Measurements from ENCODE around the gene LSM4. TPM values are rescaled to one million over a fixed set of nuclear protein-coding genes. Genes with fewer than 3 reads are reported as not detected.

LSM4 gene
- total RNA-seq, 1 donor from 2014 or later = 440 TPM

DNA sequence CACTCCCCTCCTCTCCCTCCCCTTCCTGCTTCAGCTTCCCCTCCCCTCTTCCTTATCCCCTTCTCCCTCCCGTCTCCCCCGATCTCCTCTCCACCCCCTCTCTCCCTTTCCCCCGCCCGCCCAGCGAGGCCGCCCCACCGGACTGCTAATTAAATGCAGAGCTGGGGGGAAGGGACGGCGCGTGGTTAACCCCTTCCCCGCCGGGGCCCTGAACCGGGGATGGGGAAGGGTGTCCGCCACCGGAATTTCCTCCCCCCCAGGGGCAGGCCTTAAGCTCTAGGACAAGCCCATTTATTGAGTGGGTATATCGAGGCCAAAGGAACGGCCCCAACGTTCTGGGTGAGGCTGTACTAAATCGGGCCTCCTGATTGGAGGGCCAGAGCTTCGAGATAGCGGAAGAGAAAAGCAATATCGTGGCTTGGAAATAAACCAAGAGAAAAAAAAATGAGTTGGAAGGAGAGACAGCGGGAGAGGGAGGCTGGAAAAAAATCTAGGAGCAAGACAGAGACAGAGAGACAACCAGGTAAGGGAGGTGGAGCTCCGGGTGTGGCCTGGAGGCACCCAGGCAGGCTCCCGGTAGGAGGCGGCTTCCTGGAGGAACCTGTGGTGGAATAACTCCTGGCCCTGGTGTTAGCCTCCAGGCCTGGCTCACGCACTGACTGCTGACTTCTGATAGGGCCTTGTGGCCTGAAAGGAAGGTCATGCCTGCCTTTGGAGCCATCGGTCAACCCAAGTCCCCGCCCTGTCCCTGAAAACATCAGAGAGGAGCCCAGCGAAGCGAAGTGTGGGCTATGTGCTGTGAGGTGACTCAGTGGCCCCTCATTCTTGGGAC, 29.9 kb downstream of the LSM4 start:
- Histone ChIP-seq H3K36me3 (no peaks in the 10 kb centered on the region), H3K4me3 (peak overlapping the region; percentile 55), H4K20me1 (ENCODE audit: low read depth) (no peaks in the 10 kb centered on the region), H3K4me1 (peaks cover 21% of the 10 kb centered on the region), H3K9ac (no peak overlapping the region), H3K9me3 (ENCODE audit: low read depth) (no peaks in the 10 kb centered on the region), H3K27me3 (no peaks in the 10 kb centered on the region), H3F3A (ENCODE audit: low read depth) (peaks cover 60% of the 10 kb centered on the region), H2AFZ (replicated peaks) (peak overlapping the region; percentile 21), H3K4me2 (peak overlapping the region; percentile 77), H3K27ac (peak overlapping the region; percentile 22), H3K79me2 (ENCODE audit: low read depth) (no peaks in the 10 kb centered on the region)
- H3K27ac Mint-ChIP-seq = peak overlapping the region; percentile 79
- H3K36me3 Mint-ChIP-seq = no peaks in the 10 kb centered on the region
- DNase-seq (ENCODE audit: low spot score) = peak; percentile 94
- H3K4me3 Mint-ChIP-seq = peak overlapping the region; percentile 89
- peaks cover 4% of the 10 kb centered on the region for H3K9me3 Mint-ChIP-seq
- peak; percentile 37 for TF ChIP-seq EZH2phosphoT487 (IDR thresholded peaks at IDR 0.05)
- TF ChIP-seq, protein P1, sequence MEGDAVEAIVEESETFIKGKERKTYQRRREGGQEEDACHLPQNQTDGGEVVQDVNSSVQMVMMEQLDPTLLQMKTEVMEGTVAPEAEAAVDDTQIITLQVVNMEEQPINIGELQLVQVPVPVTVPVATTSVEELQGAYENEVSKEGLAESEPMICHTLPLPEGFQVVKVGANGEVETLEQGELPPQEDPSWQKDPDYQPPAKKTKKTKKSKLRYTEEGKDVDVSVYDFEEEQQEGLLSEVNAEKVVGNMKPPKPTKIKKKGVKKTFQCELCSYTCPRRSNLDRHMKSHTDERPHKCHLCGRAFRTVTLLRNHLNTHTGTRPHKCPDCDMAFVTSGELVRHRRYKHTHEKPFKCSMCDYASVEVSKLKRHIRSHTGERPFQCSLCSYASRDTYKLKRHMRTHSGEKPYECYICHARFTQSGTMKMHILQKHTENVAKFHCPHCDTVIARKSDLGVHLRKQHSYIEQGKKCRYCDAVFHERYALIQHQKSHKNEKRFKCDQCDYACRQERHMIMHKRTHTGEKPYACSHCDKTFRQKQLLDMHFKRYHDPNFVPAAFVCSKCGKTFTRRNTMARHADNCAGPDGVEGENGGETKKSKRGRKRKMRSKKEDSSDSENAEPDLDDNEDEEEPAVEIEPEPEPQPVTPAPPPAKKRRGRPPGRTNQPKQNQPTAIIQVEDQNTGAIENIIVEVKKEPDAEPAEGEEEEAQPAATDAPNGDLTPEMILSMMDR (IDR thresholded peaks at IDR 0.05) = no peak
- H3K4me1 Mint-ChIP-seq = peaks cover 47% of the 10 kb centered on the region
- peaks cover 17% of the 10 kb centered on the region for H3K27me3 Mint-ChIP-seq (ENCODE audit: insufficient read depth, low read depth)

DNA sequence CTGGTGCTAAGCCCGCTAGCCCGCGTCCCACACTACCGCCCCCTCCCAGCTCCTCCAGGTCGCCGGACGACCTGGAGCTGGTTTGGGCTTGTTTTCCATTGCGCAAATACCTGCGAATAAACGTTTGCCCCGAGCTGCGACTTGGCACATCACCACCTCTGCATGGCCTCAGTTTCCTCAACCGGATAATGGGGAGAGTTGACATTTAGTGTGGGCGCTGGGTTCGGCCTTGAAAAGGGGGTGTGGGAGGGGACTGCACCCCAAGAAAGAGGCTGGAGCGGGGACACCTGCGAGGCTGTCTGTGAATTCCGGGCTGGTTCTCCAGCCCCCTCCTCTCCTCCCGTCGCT, 30.4 kb downstream of the LSM4 start:
- DNase-seq (ENCODE audit: low spot score) = no peak
- H3K79me2 ChIP-seq (ENCODE audit: low read depth) = no peaks in the 10 kb centered on the region
- H3K4me1 ChIP-seq = peaks cover 25% of the 10 kb centered on the region
- H3F3A ChIP-seq (ENCODE audit: low read depth) = peaks cover 66% of the 10 kb centered on the region
- no peak overlapping the region for H3K27ac Mint-ChIP-seq
- peak overlapping the region; percentile 55 for H3K4me3 ChIP-seq
- H3K4me1 Mint-ChIP-seq = peaks cover 50% of the 10 kb centered on the region
- no peaks in the 10 kb centered on the region for H3K9me3 ChIP-seq (ENCODE audit: low read depth)
- no peaks in the 10 kb centered on the region for H4K20me1 ChIP-seq (ENCODE audit: low read depth)
- H3K27me3 Mint-ChIP-seq (ENCODE audit: insufficient read depth, low read depth) = peaks cover 18% of the 10 kb centered on the region
- H3K4me3 Mint-ChIP-seq = peak overlapping the region; percentile 89
- no peak for TF ChIP-seq EZH2phosphoT487 (IDR thresholded peaks at IDR 0.05)
- no peak for TF ChIP-seq EZH2 (IDR thresholded peaks at IDR 0.05)
- TF ChIP-seq, protein P1 (IDR thresholded peaks at IDR 0.05) = no peak
- no peaks in the 10 kb centered on the region for H3K36me3 Mint-ChIP-seq
- H3K27me3 ChIP-seq = no peaks in the 10 kb centered on the region
- peak overlapping the region; percentile 22 for H3K27ac ChIP-seq
- H3K36me3 ChIP-seq = no peaks in the 10 kb centered on the region
- peak overlapping the region; percentile 38 for H2AFZ ChIP-seq (replicated peaks)
- peaks cover 4% of the 10 kb centered on the region for H3K9me3 Mint-ChIP-seq
- H3K4me2 ChIP-seq = peak overlapping the region; percentile 77
- no peak overlapping the region for H3K9ac ChIP-seq

DNA sequence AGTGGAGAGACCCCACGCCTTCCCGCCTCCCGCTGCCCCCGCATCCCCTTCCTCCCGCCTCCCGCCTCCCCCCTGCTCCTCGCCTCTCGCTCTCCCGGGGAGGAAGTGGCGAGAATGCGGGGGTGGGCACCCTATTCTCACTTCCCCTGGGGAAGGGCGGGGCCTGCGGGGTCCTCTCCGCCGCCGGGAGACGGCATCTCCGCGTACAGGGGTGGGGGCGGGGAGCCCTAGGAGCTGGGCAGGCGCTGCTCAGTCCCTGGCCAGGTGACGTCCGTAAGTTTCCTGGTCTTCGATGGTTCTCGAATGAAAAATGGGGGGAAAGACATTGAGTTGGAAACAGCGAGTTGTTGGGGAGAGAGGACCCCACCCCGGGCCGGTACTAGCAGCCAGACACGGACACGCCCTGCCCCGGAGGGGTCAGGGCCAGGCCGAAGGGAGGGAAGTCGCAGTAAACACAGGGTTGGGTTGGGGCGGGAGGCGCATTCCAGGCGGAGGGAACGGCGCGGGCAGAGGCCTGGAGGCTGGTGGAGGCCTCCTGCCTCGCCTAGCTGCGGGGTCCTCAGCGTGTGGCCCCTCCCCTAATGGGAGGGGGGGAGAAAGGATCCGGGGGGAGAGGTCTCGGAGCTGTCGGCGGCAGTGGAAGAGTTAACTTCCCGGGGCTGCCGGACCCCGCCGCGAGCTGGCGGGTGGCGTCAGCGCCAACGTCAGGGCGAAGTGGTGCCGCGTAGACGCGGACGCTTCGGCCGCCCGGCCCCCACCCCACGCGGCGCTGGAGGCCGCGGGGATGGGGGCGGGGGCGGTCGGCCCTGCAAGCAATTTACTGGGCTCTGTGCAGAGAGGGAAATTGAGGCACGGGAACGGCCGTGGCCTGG, 31.1 kb downstream of the LSM4 start:
- H3K4me1 Mint-ChIP-seq = peaks cover 52% of the 10 kb centered on the region
- H3K4me1 ChIP-seq = peaks cover 26% of the 10 kb centered on the region
- peak overlapping the region; percentile 77 for H3K4me2 ChIP-seq
- H3K27ac ChIP-seq = peak overlapping the region; percentile 22
- H3F3A ChIP-seq (ENCODE audit: low read depth) = peaks cover 72% of the 10 kb centered on the region
- no peaks in the 10 kb centered on the region for H3K79me2 ChIP-seq (ENCODE audit: low read depth)
- DNase-seq (ENCODE audit: low spot score) = peak; percentile 77
- H3K27ac Mint-ChIP-seq = peak overlapping the region; percentile 97
- no peaks in the 10 kb centered on the region for H3K9me3 ChIP-seq (ENCODE audit: low read depth)
- H3K27me3 Mint-ChIP-seq (ENCODE audit: insufficient read depth, low read depth) = peaks cover 18% of the 10 kb centered on the region
- H3K4me3 ChIP-seq = peak overlapping the region; percentile 55
- H3K27me3 ChIP-seq = no peaks in the 10 kb centered on the region
- H2AFZ ChIP-seq (replicated peaks) = peak overlapping the region; percentile 38
- no peak for TF ChIP-seq EZH2 (IDR thresholded peaks at IDR 0.05)
- TF ChIP-seq, protein P1 (IDR thresholded peaks at IDR 0.05) = no peak
- TF ChIP-seq EZH2phosphoT487 (IDR thresholded peaks at IDR 0.05) = no peak
- no peaks in the 10 kb centered on the region for H3K36me3 ChIP-seq
- H3K9ac ChIP-seq = no peak overlapping the region
- no peaks in the 10 kb centered on the region for H3K36me3 Mint-ChIP-seq
- H3K9me3 Mint-ChIP-seq = peaks cover 4% of the 10 kb centered on the region
- H4K20me1 ChIP-seq (ENCODE audit: low read depth) = no peaks in the 10 kb centered on the region
- peak overlapping the region; percentile 89 for H3K4me3 Mint-ChIP-seq

Measured in neural progenitor cell (in vitro differentiated cells).